Breast epithelium (tissue), 3 donors: ENCODE data around the gene AFP.

ENCODE experiments used
- CTCF ChIP-seq, 3 donors: fragments of 450-650 bp; IDR thresholded peaks; one replicate each; pipeline ENCODE4 v1.5.1; 2016 to 2017; ENCODE audit warnings: antibody characterized with exemption in 3 of 3, mild to moderate bottlenecking in 3 of 3, moderate library complexity in 3 of 3
- POLR2A ChIP-seq: fragments of 450-650 bp; IDR thresholded peaks from one replicate; pipeline ENCODE4 v1.6.1; 2016; ENCODE audit warnings: antibody characterized with exemption, mild to moderate bottlenecking, moderate library complexity
- POLR2AphosphoS5 ChIP-seq, 3 donors: sonication (generic); formaldehyde crosslinking; IDR thresholded peaks; one replicate each; pipeline ENCODE4 v1.6.1; 2017; ENCODE audit warnings: antibody characterized with exemption in 3 of 3

- no peak for TF ChIP-seq CTCF (IDR thresholded peaks at IDR 0.05)
- no peak for TF ChIP-seq POLR2AphosphoS5 (IDR thresholded peaks at IDR 0.05)
- TF ChIP-seq POLR2A = no peak
These were observed 49.1 kb downstream of the AFP start for GRCh38 chr4:73485085-73485484.
